HEK293 (cell line): ENCODE data around the gene CRB3.

ENCODE experiments used
- CTCF ChIA-PET: fragments of 350-600 bp; formaldehyde crosslinking; extraction: SDS; loops from one replicate; lab custom pipeline; 2021; ENCODE audit warnings: antibody characterized with exemption; lab: Yijun Ruan, JAX
- POLR2A ChIA-PET: fragments of 300-600 bp; formaldehyde crosslinking; extraction: SDS; loops from one replicate; lab custom pipeline; 2020; ENCODE audit warnings: antibody characterized with exemption, inconsistent platforms; lab: Yijun Ruan, JAX
- H3K27ac ChIP-seq: fragments of 200-500 bp; sonication (Bioruptor generic); 2 replicates; pipeline ENCODE4 v1.5.1; 2014; ENCODE audit warnings: low read depth, low read length, control low read depth, inconsistent platforms; ENCODE audit errors: extremely low read depth
- H3K36me3 ChIP-seq, 2 experiments: fragments of 200-500 bp in 1 of 2; sonication (Bioruptor generic) in 1 of 2; 1 replicate in 1 of 2; 2 replicates in 1 of 2; pipeline ENCODE4 v1.5.1; 2014 to 2017; ENCODE audit warnings: inconsistent platforms in 2 of 2, low read length in 2 of 2; ENCODE audit not compliant: control insufficient read depth in 2 of 2, insufficient read depth in 1 of 2
- H3K4me1 ChIP-seq: fragments of 200-500 bp; sonication (Bioruptor generic); 2 replicates; pipeline ENCODE4 v1.5.1; 2014; ENCODE audit warnings: mild to moderate bottlenecking, low read length, inconsistent platforms; ENCODE audit not compliant: control insufficient read depth, insufficient read depth
- H3K4me3 ChIP-seq: 2 replicates; pipeline ENCODE4 v1.5.1; 2011; ENCODE audit warnings: low read depth, mild to moderate bottlenecking, control low read depth, low read length, moderate library complexity
- H3K9me3 ChIP-seq: fragments of 200-500 bp; sonication (Bioruptor generic); 2 replicates; pipeline ENCODE4 v1.5.1; 2014; ENCODE audit warnings: low read depth, low read length, inconsistent platforms; ENCODE audit not compliant: control insufficient read depth, insufficient read depth
- EGR2 ChIP-seq: fragments of 450-650 bp; formaldehyde crosslinking; IDR thresholded peaks from 2 replicates; pipeline ENCODE4 v1.5.1; 2016; ENCODE audit warnings: low read depth, missing biosample characterization, missing genetic modification characterization
- HOXA7 ChIP-seq: sonication (generic); formaldehyde crosslinking; IDR thresholded peaks from 2 replicates; pipeline ENCODE4 v1.8.1; 2022; ENCODE audit warnings: missing genetic modification reagents, borderline replicate concordance
- HOXD13 ChIP-seq: sonication (generic); formaldehyde crosslinking; IDR thresholded peaks from 2 replicates; pipeline ENCODE4 v1.8.0; 2022; ENCODE audit warnings: missing genetic modification reagents, borderline replicate concordance
- OSR2 ChIP-seq: fragments of 450-650 bp; formaldehyde crosslinking; IDR thresholded peaks from 2 replicates; pipeline ENCODE4 v1.5.1; 2016; ENCODE audit warnings: missing biosample characterization, missing genetic modification characterization
- OVOL3 ChIP-seq: fragments of 450-650 bp; formaldehyde crosslinking; IDR thresholded peaks from 2 replicates; pipeline ENCODE4 v1.5.1; 2016; ENCODE audit warnings: missing biosample characterization, missing genetic modification characterization
- PRDM1 ChIP-seq: fragments of 450-650 bp; formaldehyde crosslinking; IDR thresholded peaks from 2 replicates; pipeline ENCODE4; 2016; ENCODE audit warnings: missing biosample characterization, missing genetic modification characterization
- SETDB1 ChIP-seq: IDR thresholded peaks from one replicate; pipeline ENCODE4 v1.6.1; 2017; ENCODE audit warnings: mild to moderate bottlenecking, low read length, moderate library complexity, mixed read lengths; ENCODE audit not compliant: insufficient read length
- ZFHX2 ChIP-seq: fragments of 450-650 bp; formaldehyde crosslinking; conservative IDR thresholded peaks from 2 replicates; pipeline ENCODE4 v1.5.1; 2016; ENCODE audit warnings: missing biosample characterization, missing genetic modification characterization
- ZFP3 ChIP-seq: fragments of 450-650 bp; formaldehyde crosslinking; IDR thresholded peaks from 2 replicates; pipeline ENCODE4 v1.5.1; 2016; ENCODE audit warnings: low read depth, missing biosample characterization, missing genetic modification characterization
- ZNF112 ChIP-seq: fragments of 450-650 bp; formaldehyde crosslinking; IDR thresholded peaks from 2 replicates; pipeline ENCODE4 v1.5.0; 2017; ENCODE audit warnings: missing biosample characterization, missing genetic modification characterization
- ZNF114 ChIP-seq: fragments of 450-650 bp; formaldehyde crosslinking; IDR thresholded peaks from 2 replicates; pipeline ENCODE4 v1.5.0; 2017; ENCODE audit warnings: missing biosample characterization, missing genetic modification characterization
- ZNF140 ChIP-seq: fragments of 450-650 bp; formaldehyde crosslinking; IDR thresholded peaks from 2 replicates; pipeline ENCODE4 v1.5.1; 2016; ENCODE audit warnings: missing biosample characterization, missing genetic modification characterization
- ZNF169 ChIP-seq: fragments of 450-650 bp; formaldehyde crosslinking; IDR thresholded peaks from 2 replicates; pipeline ENCODE4 v1.5.1; 2016; ENCODE audit warnings: missing biosample characterization, missing genetic modification characterization
- ZNF175 ChIP-seq: fragments of 450-650 bp; formaldehyde crosslinking; IDR thresholded peaks from 2 replicates; pipeline ENCODE4 v1.5.1; 2016; ENCODE audit warnings: missing biosample characterization, missing genetic modification characterization
- ZNF280D ChIP-seq: fragments of 450-650 bp; formaldehyde crosslinking; IDR thresholded peaks from 2 replicates; pipeline ENCODE4 v1.5.1; 2016; ENCODE audit warnings: missing biosample characterization, missing genetic modification characterization
- ZNF335 ChIP-seq: fragments of 450-650 bp; formaldehyde crosslinking; conservative IDR thresholded peaks from 2 replicates; pipeline ENCODE4 v1.5.1; 2016; ENCODE audit warnings: missing biosample characterization, missing genetic modification characterization
- ZNF394 ChIP-seq: fragments of 450-650 bp; formaldehyde crosslinking; IDR thresholded peaks from 2 replicates; pipeline ENCODE4 v1.5.1; 2016; ENCODE audit warnings: missing biosample characterization, missing genetic modification characterization, mild to moderate bottlenecking, moderate library complexity, borderline replicate concordance
- ZNF514 ChIP-seq: fragments of 450-650 bp; formaldehyde crosslinking; IDR thresholded peaks from 2 replicates; pipeline ENCODE4 v1.5.1; 2016; ENCODE audit warnings: missing biosample characterization, missing genetic modification characterization
- ZNF664 ChIP-seq: fragments of 450-650 bp; formaldehyde crosslinking; IDR thresholded peaks from 2 replicates; pipeline ENCODE4 v1.5.1; 2016; ENCODE audit warnings: missing biosample characterization, missing genetic modification characterization
- ZNF768 ChIP-seq: fragments of 450-650 bp; formaldehyde crosslinking; IDR thresholded peaks from 2 replicates; pipeline ENCODE4 v1.5.1; 2018; ENCODE audit warnings: missing biosample characterization, mild to moderate bottlenecking, missing genetic modification characterization
- ZNF791 ChIP-seq: fragments of 450-650 bp; formaldehyde crosslinking; IDR thresholded peaks from 2 replicates; pipeline ENCODE4 v1.5.1; 2016; ENCODE audit warnings: missing biosample characterization, missing genetic modification characterization
- ZNF792 ChIP-seq: fragments of 450-650 bp; formaldehyde crosslinking; IDR thresholded peaks from 2 replicates; pipeline ENCODE4 v1.5.1; 2016; ENCODE audit warnings: missing biosample characterization, missing genetic modification characterization
- TF ChIP-seq, protein P1 (sequence below): fragments of 450-650 bp; formaldehyde crosslinking; IDR thresholded peaks from 2 replicates; pipeline ENCODE4 v1.5.1; 2016; ENCODE audit warnings: missing biosample characterization, missing genetic modification characterization
- TF ChIP-seq, protein P2 (sequence below): fragments of 450-650 bp; formaldehyde crosslinking; IDR thresholded peaks from 2 replicates; pipeline ENCODE4 v1.5.1; 2016; ENCODE audit warnings: missing biosample characterization, missing genetic modification characterization, borderline replicate concordance

CRB3 gene

DNA sequence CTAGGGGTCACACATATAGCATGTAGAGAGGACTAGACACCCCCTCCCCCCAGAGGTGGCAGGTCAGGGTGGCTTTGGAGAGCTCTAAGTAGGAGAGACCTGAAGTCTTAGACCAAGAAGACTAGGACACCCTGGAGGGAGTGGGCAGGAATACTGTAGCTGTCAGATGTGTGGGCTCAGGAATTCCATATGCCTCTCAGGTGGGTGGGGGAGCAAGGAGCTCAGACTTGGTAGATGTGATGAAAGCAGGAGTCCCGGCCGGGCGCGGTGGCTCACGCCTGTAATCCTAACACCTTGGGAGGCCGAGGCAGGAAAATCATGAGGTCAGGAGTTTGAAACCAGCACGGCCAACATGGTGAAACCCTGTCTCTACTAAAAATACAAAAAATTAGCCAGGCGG is 1.6 kb downstream of the CRB3 start:
- H3K4me1 ChIP-seq = no peaks in the 10 kb centered on the region
- POLR2A ChIA-PET = interaction anchor here (1.1 kb wide), 1 partner anchor 41 kb away, joined by 3 read pairs; the partner anchor contains the start of gene KHSRP
- no peak overlapping the region for H3K4me3 ChIP-seq
- H3K27ac ChIP-seq = no peak overlapping the region
- TF ChIP-seq ZNF169 (no peak), ZFHX2 (tag by site-specific recombination) (peak; percentile 69), EGR2 (peak; percentile 84), ZNF768 (tag by site-specific recombination) (no peak)
- no peaks in the 10 kb centered on the region for H3K9me3 ChIP-seq
- CTCF ChIA-PET = no interaction called here
- no peaks in the 10 kb centered on the region for H3K36me3 ChIP-seq

DNA sequence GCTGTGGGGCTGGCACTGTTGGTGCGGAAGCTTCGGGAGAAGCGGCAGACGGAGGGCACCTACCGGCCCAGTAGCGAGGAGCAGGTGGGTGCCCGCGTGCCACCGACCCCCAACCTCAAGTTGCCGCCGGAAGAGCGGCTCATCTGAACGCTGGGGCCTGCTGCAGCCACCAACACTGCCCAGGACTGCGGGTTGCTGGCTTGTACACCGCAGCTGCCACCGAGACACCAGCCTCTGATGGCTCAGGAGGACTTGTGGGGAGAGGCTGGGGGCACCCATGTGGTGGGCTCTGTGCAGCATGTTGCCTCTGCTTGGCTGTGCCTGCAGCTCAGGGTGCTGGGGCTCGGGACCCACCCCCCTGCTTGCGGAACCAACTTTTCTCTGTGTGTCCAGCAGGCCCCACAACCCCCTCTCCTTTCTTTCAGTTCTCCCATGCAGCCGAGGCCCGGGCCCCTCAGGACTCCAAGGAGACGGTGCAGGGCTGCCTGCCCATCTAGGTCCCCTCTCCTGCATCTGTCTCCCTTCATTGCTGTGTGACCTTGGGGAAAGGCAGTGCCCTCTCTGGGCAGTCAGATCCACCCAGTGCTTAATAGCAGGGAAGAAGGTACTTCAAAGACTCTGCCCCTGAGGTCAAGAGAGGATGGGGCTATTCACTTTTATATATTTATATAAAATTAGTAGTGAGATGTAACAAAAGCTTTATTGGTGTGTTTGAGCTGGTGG is 2.6 kb downstream of the CRB3 start:
- POLR2A ChIA-PET = interaction anchor here (0.8 to 1.4 kb wide), 2 partner anchors 10 to 19 kb away, joined by 5 to 9 read pairs; no protein-coding TSS in a partner anchor
- CTCF ChIA-PET = interaction anchor here (0.7 kb wide), 1 partner anchor 10 kb away, joined by 3 read pairs; no protein-coding TSS in a partner anchor
- Histone ChIP-seq H3K4me3 (no peak overlapping the region), H3K4me1 (no peaks in the 10 kb centered on the region), H3K27ac (no peak overlapping the region), H3K36me3 (no peaks in the 10 kb centered on the region), H3K9me3 (no peaks in the 10 kb centered on the region)
- TF ChIP-seq SETDB1 (no peak), ZNF768 (tag by site-specific recombination) (0 out of 2 replicates have a peak, but pooled peaks have one; percentile 61), ZNF664 (tag by site-specific recombination) (peak; percentile 83)

GRCh38 chr19:6467384-6467783 is 3.3 kb downstream of the CRB3 start:
- POLR2A ChIA-PET = interaction anchor here (0.8 to 1.4 kb wide), 2 partner anchors 9 to 18 kb away, joined by 5 to 9 read pairs; no protein-coding TSS in a partner anchor
- no peaks in the 10 kb centered on the region for H3K9me3 ChIP-seq
- TF ChIP-seq ZNF112 (no peak), ZNF514 (tag by site-specific recombination) (no peak), ZNF335 (tag by site-specific recombination) (no peak), ZNF280D (tag by site-specific recombination) (no peak), ZNF114 (tag by site-specific recombination) (no peak), OVOL3 (tag by site-specific recombination) (no peak), ZNF792 (tag by site-specific recombination) (no peak), OSR2 (tag by site-specific recombination) (no peak), PRDM1 (no peak), HOXA7 (CRISPR knock-in tag) (no peak), ZNF791 (tag by site-specific recombination) (no peak), ZFP3 (no peak), ZNF394 (tag by site-specific recombination) (no peak), ZNF175 (tag by site-specific recombination) (no peak), ZNF140 (tag by site-specific recombination) (no peak), HOXD13 (CRISPR knock-in tag) (no peak)
- TF ChIP-seq, protein P1, sequence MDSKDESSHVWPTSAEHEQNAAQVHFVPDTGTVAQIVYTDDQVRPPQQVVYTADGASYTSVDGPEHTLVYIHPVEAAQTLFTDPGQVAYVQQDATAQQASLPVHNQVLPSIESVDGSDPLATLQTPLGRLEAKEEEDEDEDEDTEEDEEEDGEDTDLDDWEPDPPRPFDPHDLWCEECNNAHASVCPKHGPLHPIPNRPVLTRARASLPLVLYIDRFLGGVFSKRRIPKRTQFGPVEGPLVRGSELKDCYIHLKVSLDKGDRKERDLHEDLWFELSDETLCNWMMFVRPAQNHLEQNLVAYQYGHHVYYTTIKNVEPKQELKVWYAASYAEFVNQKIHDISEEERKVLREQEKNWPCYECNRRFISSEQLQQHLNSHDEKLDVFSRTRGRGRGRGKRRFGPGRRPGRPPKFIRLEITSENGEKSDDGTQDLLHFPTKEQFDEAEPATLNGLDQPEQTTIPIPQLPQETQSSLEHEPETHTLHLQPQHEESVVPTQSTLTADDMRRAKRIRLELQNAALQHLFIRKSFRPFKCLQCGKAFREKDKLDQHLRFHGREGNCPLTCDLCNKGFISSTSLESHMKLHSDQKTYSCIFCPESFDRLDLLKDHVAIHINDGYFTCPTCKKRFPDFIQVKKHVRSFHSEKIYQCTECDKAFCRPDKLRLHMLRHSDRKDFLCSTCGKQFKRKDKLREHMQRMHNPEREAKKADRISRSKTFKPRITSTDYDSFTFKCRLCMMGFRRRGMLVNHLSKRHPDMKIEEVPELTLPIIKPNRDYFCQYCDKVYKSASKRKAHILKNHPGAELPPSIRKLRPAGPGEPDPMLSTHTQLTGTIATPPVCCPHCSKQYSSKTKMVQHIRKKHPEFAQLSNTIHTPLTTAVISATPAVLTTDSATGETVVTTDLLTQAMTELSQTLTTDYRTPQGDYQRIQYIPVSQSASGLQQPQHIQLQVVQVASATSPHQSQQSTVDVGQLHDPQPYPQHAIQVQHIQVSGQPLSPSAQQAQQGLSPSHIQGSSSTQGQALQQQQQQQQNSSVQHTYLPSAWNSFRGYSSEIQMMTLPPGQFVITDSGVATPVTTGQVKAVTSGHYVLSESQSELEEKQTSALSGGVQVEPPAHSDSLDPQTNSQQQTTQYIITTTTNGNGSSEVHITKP (tag by site-specific recombination) = no peak
- TF ChIP-seq, protein P2, sequence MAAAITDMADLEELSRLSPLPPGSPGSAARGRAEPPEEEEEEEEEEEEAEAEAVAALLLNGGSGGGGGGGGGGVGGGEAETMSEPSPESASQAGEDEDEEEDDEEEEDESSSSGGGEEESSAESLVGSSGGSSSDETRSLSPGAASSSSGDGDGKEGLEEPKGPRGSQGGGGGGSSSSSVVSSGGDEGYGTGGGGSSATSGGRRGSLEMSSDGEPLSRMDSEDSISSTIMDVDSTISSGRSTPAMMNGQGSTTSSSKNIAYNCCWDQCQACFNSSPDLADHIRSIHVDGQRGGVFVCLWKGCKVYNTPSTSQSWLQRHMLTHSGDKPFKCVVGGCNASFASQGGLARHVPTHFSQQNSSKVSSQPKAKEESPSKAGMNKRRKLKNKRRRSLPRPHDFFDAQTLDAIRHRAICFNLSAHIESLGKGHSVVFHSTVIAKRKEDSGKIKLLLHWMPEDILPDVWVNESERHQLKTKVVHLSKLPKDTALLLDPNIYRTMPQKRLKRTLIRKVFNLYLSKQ (tag by site-specific recombination) = no peak

More at GRCh38 chr19:6467384-6467783, 3.3 kb downstream of the CRB3 start:
- CTCF ChIA-PET = interaction anchor here (0.5 to 1.1 kb wide), 3 partner anchors 9 to 300 kb away, joined by 3 read pairs; no protein-coding TSS in a partner anchor
- no peak overlapping the region for H3K4me3 ChIP-seq
- H3K36me3 ChIP-seq = no peaks in the 10 kb centered on the region
- H3K27ac ChIP-seq = no peak overlapping the region
- no peaks in the 10 kb centered on the region for H3K4me1 ChIP-seq
